Endothelial cell of umbilical vein (primary cell): ENCODE measurements around the gene OSBPL10. TPM values are rescaled to one million over a fixed set of nuclear protein-coding genes. Genes with fewer than 3 reads are reported as not detected.

ENCODE experiments used
- BruUV-seq: library from RNA; stranded (reverse); fragments of 400-500 nt; replicated peaks from 2 replicates; lab custom pipeline; 2021; lab: Mats Ljungman, UMichigan
- CTCF ChIA-PET: fragments of 300-600, 350-600 bp; sonication (Branson Sonifier 250); formaldehyde crosslinking; loops from one replicate; lab custom pipeline; 2021; ENCODE audit warnings: antibody characterized with exemption, inconsistent platforms; lab: Charles Lee
- POLR2A ChIA-PET: fragments of 300-600, 350-600 bp; sonication (Branson Sonifier 250); formaldehyde crosslinking; loops from one replicate; lab custom pipeline; 2021; ENCODE audit warnings: antibody characterized with exemption, inconsistent platforms; lab: Charles Lee
- DNase-seq: peaks from one replicate; pipeline ENCODE4 v3.0.0-alpha.2; 2011; ENCODE audit warnings: low read depth, low spot score
- FAIRE-seq: peaks from 2 replicates; lab custom pipeline; 2011; peaks lifted over from hg19 to GRCh38; lab: Jason Lieb, UNC
- H2AFZ ChIP-seq: 2 replicates; pipeline ENCODE4 v1.6.0; 2012; ENCODE audit warnings: low read depth, low read length, control low read depth, inconsistent platforms
- H3K27ac ChIP-seq: 2 replicates; pipeline ENCODE4 v1.5.1; 2011; ENCODE audit warnings: low read depth, mild to moderate bottlenecking, control low read depth, low read length, moderate library complexity; ENCODE audit not compliant: insufficient read depth
- H3K27me3 ChIP-seq, 2 experiments: 2 replicates each; pipeline versions ENCODE4 v1.6.0 to v1.6.1; 2011; ENCODE audit warnings: low read length in 2 of 2, mixed read lengths in 1 of 2; ENCODE audit not compliant: control insufficient read depth in 2 of 2, insufficient read depth in 2 of 2
- H3K36me3 ChIP-seq, 2 experiments: 2 replicates in 1 of 2; 3 replicates in 1 of 2; pipeline ENCODE4 v1.5.1; 2011; ENCODE audit warnings: low read length in 2 of 2, mild to moderate bottlenecking in 1 of 2, moderate library complexity in 1 of 2; ENCODE audit not compliant: control insufficient read depth in 2 of 2, insufficient read depth in 2 of 2; ENCODE audit errors: extremely low read depth in 1 of 2
- H3K4me1 ChIP-seq: 3 replicates; pipeline ENCODE4 v1.5.1; 2011; ENCODE audit warnings: mild to moderate bottlenecking, low read length; ENCODE audit not compliant: control insufficient read depth, insufficient read depth; ENCODE audit errors: extremely low read depth
- H3K4me2 ChIP-seq: 2 replicates; pipeline ENCODE4 v1.6.1; 2011; ENCODE audit warnings: low read length, control low read depth, mixed read lengths; ENCODE audit not compliant: insufficient read depth
- H3K4me3 ChIP-seq, 3 experiments: fragments of 200-600 bp in 1 of 3; sonication (generic), shearing (Covaris generic) in 1 of 3; replicated peaks in 1 of 3; 2 replicates each; pipeline ENCODE4 v1.5.1; 2011 to 2016; ENCODE audit warnings: control low read depth in 3 of 3, low read length in 3 of 3, mild to moderate bottlenecking in 2 of 3, inconsistent platforms in 1 of 3, low read depth in 1 of 3, moderate library complexity in 1 of 3; ENCODE audit not compliant: insufficient read depth in 1 of 3
- H3K79me2 ChIP-seq: 2 replicates; pipeline ENCODE4 v1.6.0; 2012; ENCODE audit warnings: low read length, inconsistent platforms; ENCODE audit not compliant: control insufficient read depth, insufficient read depth
- H3K9ac ChIP-seq: replicated peaks from 2 replicates; pipeline ENCODE3; 2011; ENCODE audit warnings: low read length, control low read depth; ENCODE audit not compliant: insufficient read depth; ENCODE audit errors: extremely low read depth
- H3K9me1 ChIP-seq: replicated peaks from 3 replicates; pipeline ENCODE4 v1.6.0; 2011; ENCODE audit warnings: mild to moderate bottlenecking, low read length; ENCODE audit not compliant: control insufficient read depth, insufficient read depth; ENCODE audit errors: extremely low read depth
- H3K9me3 ChIP-seq: replicated peaks from 2 replicates; pipeline ENCODE4 v1.5.1; 2012; ENCODE audit warnings: low read length, inconsistent platforms; ENCODE audit not compliant: control insufficient read depth, insufficient read depth
- H4K20me1 ChIP-seq: replicated peaks from 2 replicates; pipeline ENCODE3; 2011; ENCODE audit warnings: mild to moderate bottlenecking, low read length; ENCODE audit not compliant: control insufficient read depth, insufficient read depth; ENCODE audit errors: extremely low read depth
- CTCF ChIP-seq, 2 donors: IDR thresholded peaks; 1 replicate in 1 of 2; 2 replicates in 1 of 2; pipeline ENCODE4 v1.5.1; 2011; ENCODE audit warnings: low read length in 2 of 2, mild to moderate bottlenecking in 2 of 2, moderate library complexity in 2 of 2, control low read depth in 1 of 2, inconsistent platforms in 1 of 2, low read depth in 1 of 2; ENCODE audit not compliant: insufficient read depth in 1 of 2; ENCODE audit errors: extremely low read depth in 1 of 2
- EZH2 ChIP-seq: IDR thresholded peaks from 2 replicates; pipeline ENCODE4 v1.6.1; 2012; ENCODE audit warnings: borderline replicate concordance, low read depth, mild to moderate bottlenecking, moderate library complexity, low read length, inconsistent platforms; ENCODE audit not compliant: severe bottlenecking
- FOS ChIP-seq: IDR thresholded peaks from 2 replicates; pipeline ENCODE4 v1.6.1; 2011; ENCODE audit warnings: mild to moderate bottlenecking, low read length, moderate library complexity, borderline replicate concordance; ENCODE audit not compliant: insufficient read depth
- GATA2 ChIP-seq: IDR thresholded peaks from 2 replicates; pipeline ENCODE4 v1.7.0; 2011; ENCODE audit warnings: low read depth, mild to moderate bottlenecking, moderate library complexity, mixed read lengths, low read length; ENCODE audit not compliant: insufficient read length, insufficient read depth
- JUN ChIP-seq: IDR thresholded peaks from 2 replicates; pipeline ENCODE4 v1.6.1; 2011; ENCODE audit warnings: borderline replicate concordance, low read depth; ENCODE audit not compliant: insufficient read length, insufficient read depth
- MYC ChIP-seq: IDR thresholded peaks from one replicate; pipeline ENCODE4 v1.6.1; 2011; ENCODE audit warnings: mild to moderate bottlenecking, low read depth, low read length
- POLR2A ChIP-seq: IDR thresholded peaks from 2 replicates; pipeline ENCODE4 v1.6.1; 2012; ENCODE audit warnings: low read depth, mild to moderate bottlenecking, control low read depth, low read length
- POLR2AphosphoS5 ChIP-seq: IDR thresholded peaks from 2 replicates; pipeline ENCODE4 v1.6.1; 2012; ENCODE audit warnings: low read depth, mild to moderate bottlenecking, control low read depth, low read length, moderate library complexity; ENCODE audit not compliant: insufficient read depth
- dilution Hi-C: fragments of 300-500 bp; cut with MboI; formaldehyde crosslinking; loops from one replicate; pipeline ENCODE4 v1.15.0; 2019; ENCODE audit warnings: low sequenced_read_pairs; ENCODE audit not compliant: extremely low pct_ligation_motif_present
- intact Hi-C: fragments of 100-400 bp; cut with micrococcal nuclease; formaldehyde crosslinking; loops from one replicate; pipeline ENCODE4 v1.10.0; 2022
- polyA plus RNA-seq, 4 experiments: library from polyadenylated mRNA; depleted of rRNA in 3 of 4; stranded (reverse) in 3 of 4; unstranded in 1 of 4; fragments of >200 nt; gene quantifications; 2 replicates each; pipeline versions ENCODE4 v1.2.1 to v1.2.3, GENCODE V29; 2011 to 2012; ENCODE audit warnings: missing spikeins in 1 of 4
- total RNA-seq: library from RNA; stranded (reverse); gene quantifications from 2 replicates; pipeline ENCODE4 v1.2.3, GENCODE V29; 2021
- TF ChIP-seq, protein P1 (sequence below): IDR thresholded peaks from 2 replicates; pipeline ENCODE4 v1.6.1; 2011; ENCODE audit not compliant: insufficient read depth, insufficient read length

The OSBPL10 gene
- total and polyA plus RNA-seq, 2 donors (not counting 3 experiments of a cell fraction or from before 2014, with no cell fraction given), result 10.8 to 47.6 TPM

- no peak for TF ChIP-seq MYC
- TF ChIP-seq JUN, result no peak
- Histone ChIP-seq H3K27me3 (no peaks in the 10 kb centered on the region), H3K9me1 (no peaks in the 10 kb centered on the region), H3K79me2 (no peaks in the 10 kb centered on the region), H3K9me3 (no peaks in the 10 kb centered on the region), H3K27ac (no peak overlapping the region), H3K4me2 (no peak overlapping the region), H3K36me3 (peaks cover 0 to 3% of the 10 kb centered on the region in 2 experiments), H4K20me1 (no peaks in the 10 kb centered on the region), H3K4me1 (no peaks in the 10 kb centered on the region), H3K9ac (no peak overlapping the region), H3K4me3 (no peak overlapping the region), H2AFZ (no peak overlapping the region)
- CTCF ChIA-PET, result interaction anchor here (1.3 to 1.6 kb wide), 2 partner anchors 10 to 12 kb away, joined by 3 to 4 read pairs; no protein-coding TSS in a partner anchor
- no TSS peak for BruUV-seq
- intact Hi-C loops, result no loop called here
- dilution Hi-C loops, result no loop called here
- no peak for FAIRE-seq
- no peak for DNase-seq
- POLR2A ChIA-PET, result no interaction called here
Observed at GRCh38 chr3:31652296-31652695, 328.8 kb downstream of the OSBPL10 start.

- H4K20me1 ChIP-seq, result no peaks in the 10 kb centered on the region
- H2AFZ ChIP-seq, result no peak overlapping the region
- no peak overlapping the region for H3K27ac ChIP-seq
- H3K36me3 ChIP-seq, result peaks cover 0 to 6% of the 10 kb centered on the region in 2 experiments
- no peak for DNase-seq
- H3K9me3 ChIP-seq, result no peaks in the 10 kb centered on the region
- no peak overlapping the region for H3K4me2 ChIP-seq
- TF ChIP-seq POLR2A, result no peak
- TF ChIP-seq JUN, result no peak
- TF ChIP-seq, protein P1, sequence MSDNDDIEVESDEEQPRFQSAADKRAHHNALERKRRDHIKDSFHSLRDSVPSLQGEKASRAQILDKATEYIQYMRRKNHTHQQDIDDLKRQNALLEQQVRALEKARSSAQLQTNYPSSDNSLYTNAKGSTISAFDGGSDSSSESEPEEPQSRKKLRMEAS, result no peak
- no peak for TF ChIP-seq CTCF (IDR thresholded peaks at IDR 0.05; ENCODE audit: extremely low read depth in 1 of 2, insufficient read depth in 1 of 2, low read depth in 1 of 2, low read length in 2 of 2)
- TF ChIP-seq MYC, result no peak
- no peak for TF ChIP-seq FOS
- TF ChIP-seq EZH2, result no peak
- no peak for TF ChIP-seq POLR2AphosphoS5
- no peak for TF ChIP-seq GATA2
- H3K79me2 ChIP-seq, result no peaks in the 10 kb centered on the region
- no peaks in the 10 kb centered on the region for H3K9me1 ChIP-seq
- POLR2A ChIA-PET, result no interaction called here
- no peak overlapping the region for H3K4me3 ChIP-seq
- FAIRE-seq, result no peak
- no peaks in the 10 kb centered on the region for H3K27me3 ChIP-seq
- intact Hi-C loops, result no loop called here
- no peaks in the 10 kb centered on the region for H3K4me1 ChIP-seq
- no peak overlapping the region for H3K9ac ChIP-seq
- CTCF ChIA-PET, result no interaction called here
- no TSS peak for BruUV-seq
- dilution Hi-C loops, result no loop called here
Observed at GRCh38 chr3:31648286-31648968, 332.6 kb downstream of the OSBPL10 start.
